ENCODE data around the gene AFF3. TPM values are rescaled to one million over a fixed set of nuclear protein-coding genes. Genes with fewer than 3 reads are reported as not detected.

The AFF3 gene
- total and polyA plus RNA-seq, 2 donors (not counting 3 experiments of a cell fraction or from before 2014, with no cell fraction given), result 0.06 to 0.07 TPM

GRCh38 chr2:100059638-100060037 lies 82.8 kb downstream of the AFF3 start:
- no peak overlapping the region for H2AFZ ChIP-seq (ENCODE audit: low read depth, low read length)
- no peak overlapping the region for H3K9ac ChIP-seq (replicated peaks; ENCODE audit: extremely low read depth, insufficient read depth, low read length)
- no peak for TF ChIP-seq GATA2 (IDR thresholded peaks at IDR 0.05; ENCODE audit: insufficient read depth, insufficient read length, low read depth, low read length)
- no peaks in the 10 kb centered on the region for H3K79me2 ChIP-seq (ENCODE audit: control insufficient read depth, insufficient read depth, low read length)
- H3K9me3 ChIP-seq (replicated peaks; ENCODE audit: control insufficient read depth, insufficient read depth, low read length), result no peaks in the 10 kb centered on the region
- H3K9me1 ChIP-seq (replicated peaks; ENCODE audit: control insufficient read depth, extremely low read depth, insufficient read depth, low read length), result no peaks in the 10 kb centered on the region
- no peaks in the 10 kb centered on the region for H3K36me3 ChIP-seq (ENCODE audit: control insufficient read depth in 2 of 2, extremely low read depth in 1 of 2, insufficient read depth in 2 of 2, low read length in 2 of 2)
- intact Hi-C loops (cut with micrococcal nuclease) (no loop called here), dilution Hi-C loops (cut with MboI; ENCODE audit: extremely low pct_ligation_motif_present, low sequenced_read_pairs) (no loop called here)
- BruUV-seq (replicated peaks), result no TSS peak
- no peaks in the 10 kb centered on the region for H3K27me3 ChIP-seq (ENCODE audit: control insufficient read depth in 2 of 2, insufficient read depth in 2 of 2, low read length in 2 of 2)
- H4K20me1 ChIP-seq (replicated peaks; ENCODE audit: control insufficient read depth, extremely low read depth, insufficient read depth, low read length), result no peaks in the 10 kb centered on the region
- ChIA-PET CTCF (interaction anchor here (1.0 kb wide), 1 partner anchor 18 kb away, joined by 3 read pairs; no protein-coding TSS in a partner anchor), POLR2A (no interaction called here)
- H3K4me1 ChIP-seq (ENCODE audit: control insufficient read depth, extremely low read depth, insufficient read depth, low read length), result no peaks in the 10 kb centered on the region
- no peak overlapping the region for H3K4me3 ChIP-seq (replicated peaks in 1 of 3; ENCODE audit: insufficient read depth in 1 of 3, low read depth in 1 of 3, low read length in 3 of 3)
- no peak overlapping the region for H3K27ac ChIP-seq (ENCODE audit: insufficient read depth, low read depth, low read length)
- no peak for DNase-seq (ENCODE audit: low read depth, low spot score)
- no peak for FAIRE-seq
- H3K4me2 ChIP-seq (ENCODE audit: insufficient read depth, low read length), result no peak overlapping the region

- dilution Hi-C loops (cut with MboI; ENCODE audit: extremely low pct_ligation_motif_present, low sequenced_read_pairs) (no loop called here), intact Hi-C loops (cut with micrococcal nuclease) (no loop called here)
- no peaks in the 10 kb centered on the region for H3K9me3 ChIP-seq (replicated peaks; ENCODE audit: control insufficient read depth, insufficient read depth, low read length)
- no peak for DNase-seq (ENCODE audit: low read depth, low spot score)
- no peaks in the 10 kb centered on the region for H3K9me1 ChIP-seq (replicated peaks; ENCODE audit: control insufficient read depth, extremely low read depth, insufficient read depth, low read length)
- H3K79me2 ChIP-seq (ENCODE audit: control insufficient read depth, insufficient read depth, low read length), result no peaks in the 10 kb centered on the region
- H3K27me3 ChIP-seq (ENCODE audit: control insufficient read depth in 2 of 2, insufficient read depth in 2 of 2, low read length in 2 of 2), result no peaks in the 10 kb centered on the region
- no peaks in the 10 kb centered on the region for H3K4me1 ChIP-seq (ENCODE audit: control insufficient read depth, extremely low read depth, insufficient read depth, low read length)
- CTCF ChIA-PET, result interaction anchor here (1.4 kb wide), 1 partner anchor 239 kb away, joined by 3 read pairs; no protein-coding TSS in a partner anchor
- no peak overlapping the region for H3K4me2 ChIP-seq (ENCODE audit: insufficient read depth, low read length)
- H4K20me1 ChIP-seq (replicated peaks; ENCODE audit: control insufficient read depth, extremely low read depth, insufficient read depth, low read length), result no peaks in the 10 kb centered on the region
- no TSS peak for BruUV-seq (replicated peaks)
- H2AFZ ChIP-seq (ENCODE audit: low read depth, low read length), result no peak overlapping the region
- FAIRE-seq, result no peak
- no peak overlapping the region for H3K9ac ChIP-seq (replicated peaks; ENCODE audit: extremely low read depth, insufficient read depth, low read length)
- H3K36me3 ChIP-seq (ENCODE audit: control insufficient read depth in 2 of 2, extremely low read depth in 1 of 2, insufficient read depth in 2 of 2, low read length in 2 of 2), result no peaks in the 10 kb centered on the region
- TF ChIP-seq MYC (IDR thresholded peaks at IDR 0.05; ENCODE audit: low read depth, low read length), result no peak
- no peak for TF ChIP-seq POLR2A (IDR thresholded peaks at IDR 0.05; ENCODE audit: low read depth, low read length)
- no peak for TF ChIP-seq EZH2 (IDR thresholded peaks at IDR 0.05; ENCODE audit: borderline replicate concordance, low read depth, low read length, severe bottlenecking)
- no peak for TF ChIP-seq MAX (IDR thresholded peaks at IDR 0.05; ENCODE audit: insufficient read depth, insufficient read length)
- no peak for TF ChIP-seq JUN (IDR thresholded peaks at IDR 0.05; ENCODE audit: borderline replicate concordance, insufficient read depth, insufficient read length, low read depth)
- POLR2A ChIA-PET, result no interaction called here
- no peak overlapping the region for H3K27ac ChIP-seq (ENCODE audit: insufficient read depth, low read depth, low read length)
- no peak overlapping the region for H3K4me3 ChIP-seq (replicated peaks in 1 of 3; ENCODE audit: insufficient read depth in 1 of 3, low read depth in 1 of 3, low read length in 3 of 3)
Measured at GRCh38 chr2:100057901-100058261, 84.5 kb downstream of the AFF3 start.
